GM12878 (cell line): ENCODE results near the gene DEGS2. TPM values are rescaled to one million over a fixed set of nuclear protein-coding genes. Genes with fewer than 3 reads are reported as not detected.

Experiments
- ATAC-seq: fragments of 200-7000 bp; cut with Tn5 transposase; 3 replicates; pipeline ENCODE4 v1.9.1; 2020; ENCODE audit warnings: mild to moderate bottlenecking, moderate library complexity
- BruUV-seq: library from RNA; stranded (reverse); fragments of 400-500 nt; replicated peaks from 2 replicates; lab custom pipeline; 2021; lab: Mats Ljungman, UMichigan
- CTCF ChIA-PET: fragments of 300-600 bp; sonication (Branson Sonifier 250); formaldehyde crosslinking; extraction: SDS; loops from one replicate; lab custom pipeline; 2021; ENCODE audit warnings: inconsistent platforms; lab: Yijun Ruan, JAX
- POLR2A ChIA-PET: fragments of 350-600 bp; formaldehyde crosslinking; extraction: SDS; loops from one replicate; lab custom pipeline; 2021; ENCODE audit warnings: inconsistent platforms; lab: Charles Lee
- RAD21 ChIA-PET: fragments of 300-600 bp; sonication (Branson Sonifier 250); formaldehyde crosslinking; loops from one replicate; lab custom pipeline; 2023; ENCODE audit warnings: antibody characterized with exemption; ENCODE audit not compliant: unreplicated experiment; lab: Charles Lee
- SMC1A ChIA-PET: fragments of 300-600 bp; sonication (Branson Sonifier 250); formaldehyde crosslinking; loops from one replicate; lab custom pipeline; 2023; ENCODE audit not compliant: unreplicated experiment, uncharacterized antibody; lab: Charles Lee
- DNase-seq: peaks from one replicate; pipeline ENCODE4 v3.0.0-alpha.2; 2011; ENCODE audit warnings: low read depth, low spot score
- FAIRE-seq: peaks from 3 replicates; lab custom pipeline; 2011; peaks lifted over from hg19 to GRCh38; lab: Jason Lieb, UNC
- H2AFZ ChIP-seq: 2 replicates; pipeline ENCODE4 v1.6.0; 2011; ENCODE audit warnings: low read depth, low read length, control low read depth; ENCODE audit not compliant: control insufficient read depth
- H3K27ac ChIP-seq: 2 replicates; pipeline ENCODE4 v1.5.1; 2011; ENCODE audit warnings: control low read depth; ENCODE audit not compliant: control insufficient read depth, insufficient read depth
- H3K27me3 ChIP-seq, 2 experiments: replicated peaks in 1 of 2; 2 replicates each; pipeline versions ENCODE4 v1.6.0 to v1.6.1; 2011; ENCODE audit warnings: low read length in 1 of 2; ENCODE audit not compliant: control insufficient read depth in 2 of 2, insufficient read depth in 2 of 2
- H3K36me3 ChIP-seq, 2 experiments: 2 replicates each; pipeline ENCODE4 v1.5.1; 2011; ENCODE audit warnings: low read length in 1 of 2; ENCODE audit not compliant: control insufficient read depth in 2 of 2, insufficient read depth in 2 of 2
- H3K4me1 ChIP-seq: 2 replicates; pipeline ENCODE4 v1.6.1; 2011; ENCODE audit warnings: mild to moderate bottlenecking, low read length, moderate library complexity, mixed read lengths; ENCODE audit not compliant: control insufficient read depth, insufficient read depth
- H3K4me2 ChIP-seq: 2 replicates; pipeline ENCODE4 v1.6.0; 2011; ENCODE audit warnings: control low read depth; ENCODE audit not compliant: control insufficient read depth, insufficient read depth
- H3K4me3 ChIP-seq: fragments of 200-600 bp; sonication (generic); 2 replicates; pipeline ENCODE4 v1.5.1; 2016
- H3K79me2 ChIP-seq: 2 replicates; pipeline ENCODE4 v1.6.0; 2011; ENCODE audit warnings: low read length; ENCODE audit not compliant: control insufficient read depth, insufficient read depth
- H3K9ac ChIP-seq: 2 replicates; pipeline ENCODE4 v1.8.0; 2011; ENCODE audit warnings: low read length, control low read depth, mixed read lengths; ENCODE audit not compliant: control insufficient read depth, insufficient read depth
- H3K9me3 ChIP-seq: replicated peaks from 3 replicates; pipeline ENCODE4 v1.5.1; 2011; ENCODE audit warnings: mild to moderate bottlenecking, low read length; ENCODE audit not compliant: control insufficient read depth, insufficient read depth
- H4K20me1 ChIP-seq: 2 replicates; pipeline ENCODE4 v1.6.0; 2011; ENCODE audit not compliant: control insufficient read depth, insufficient read depth
- E2F4 ChIP-seq: IDR thresholded peaks from 2 replicates; pipeline ENCODE4 v1.6.1; 2012; ENCODE audit warnings: low read depth, low read length, improper control_type of control experiment
- PRDM15 ChIP-seq: fragments of 450-650 bp; formaldehyde crosslinking; IDR thresholded peaks from 2 replicates; pipeline ENCODE4 v1.4.0; 2020; ENCODE audit warnings: mild to moderate bottlenecking, moderate library complexity
- RAD51 ChIP-seq: fragments of 450-650 bp; IDR thresholded peaks from 2 replicates; pipeline ENCODE4 v1.6.1; 2016; ENCODE audit warnings: moderate library complexity, mild to moderate bottlenecking, inconsistent platforms
- REST ChIP-seq: IDR thresholded peaks from 2 replicates; pipeline ENCODE4 v1.6.1; 2012; ENCODE audit warnings: mild to moderate bottlenecking, low read depth, low read length
- WGBS: methylation state at CpG from one replicate; pipeline ENCODE4 v1.1.6; 2016; ENCODE audit warnings: low lambda C conversion rate; ENCODE audit not compliant: insufficient replicate concordance, insufficient coverage; ENCODE audit errors: missing lambda C conversion rate; 5-methylcytosine and 5-hydroxymethylcytosine counted together
- in situ Hi-C: fragments of 300-500 bp; cut with MboI; formaldehyde crosslinking; loops from 9 replicates; pipeline ENCODE4 v1.14.3; 2018; ENCODE audit warnings: mixed read lengths
- intact Hi-C: fragments of 100-400 bp; cut with micrococcal nuclease; formaldehyde crosslinking; loops from one replicate; pipeline ENCODE4 v1.14.2; 2022; ENCODE audit not compliant: unreplicated experiment
- polyA plus RNA-seq, 11 experiments: library from polyadenylated mRNA; depleted of rRNA in 4 of 11; unstranded in 6 of 11; stranded (reverse) in 5 of 11; fragments of >200 nt; fragmentation: Nextera tagmentation in 4 of 11; fragmentation: Illumina TruSeq in 1 of 11; extraction: Ambion mirVana in 4 of 11; extraction: Trizol in 1 of 11; gene quantifications; 1 replicate in 1 of 11; 2 replicates in 10 of 11; pipeline versions ENCODE4 v1.2.1 to v1.2.3, GENCODE V29; 2011 to 2016; ENCODE audit warnings: inconsistent platforms in 2 of 11, missing spikeins in 2 of 11, low read depth in 1 of 11
- total RNA-seq, 4 experiments: library from RNA; depleted of rRNA in 3 of 4; stranded (reverse); fragments of >200 nt in 3 of 4; fragmentation: Illumina TruSeq in 1 of 4; extraction: Trizol in 1 of 4; gene quantifications; 2 replicates each; pipeline versions ENCODE4 v1.2.1 to v1.2.3, GENCODE V29; 2013 to 2021

DEGS2 gene
- total and polyA plus RNA-seq, 10 of the 15 experiments (the other 5 are each of a cell fraction or from before 2014, with no cell fraction given): 0.01 to 2.5 (median 0.45) TPM; not detected in 1

- Histone ChIP-seq H3K79me2 (peaks cover 2% of the 10 kb centered on the region), H3K4me2 (no peak overlapping the region), H3K36me3 (peaks cover 28 to 50% of the 10 kb centered on the region in 2 experiments), H3K9me3 (no peaks in the 10 kb centered on the region), H3K4me3 (no peak overlapping the region), H3K27me3 (no peaks in the 10 kb centered on the region), H3K9ac (no peak overlapping the region), H3K27ac (no peak overlapping the region), H2AFZ (no peak overlapping the region), H3K4me1 (peaks cover 9% of the 10 kb centered on the region), H4K20me1 (no peaks in the 10 kb centered on the region)
- ChIA-PET POLR2A (interaction anchor here (1.2 kb wide), 1 partner anchor 40 kb away, joined by 5 read pairs; no protein-coding TSS in a partner anchor), SMC1A (interaction anchor here (0.6 to 2.6 kb wide), 17 partner anchors 11 to 124 kb away, joined by 3 to 42 read pairs (median 4); partner anchors contain the start of gene EVL), CTCF (interaction anchor here (0.7 to 6.8 kb wide), 21 partner anchors 11 to 132 kb away, joined by 3 to 130 read pairs (median 5); partner anchors contain the start of gene EVL), RAD21 (interaction anchor here (1.0 to 2.9 kb wide), 10 partner anchors 27 to 124 kb away, joined by 3 to 44 read pairs (median 4); partner anchors contain the start of gene EVL)
- FAIRE-seq (no peak), ATAC-seq (no peak), DNase-seq (no peak)
- 70% methylated on average over 5 of the region's 5 CpGs for WGBS
- TF ChIP-seq PRDM15 (CRISPR knock-in tag): no peak
- no peak for TF ChIP-seq RAD51
- TF ChIP-seq E2F4: no peak
- no peak for TF ChIP-seq REST
- no TSS peak for BruUV-seq
- in situ Hi-C loops (no loop called here), intact Hi-C loops (loop anchor here (5.0 kb wide), 1 partner anchor 85 kb away; no protein-coding TSS in a partner anchor)
Observed at GRCh38 chr14:100107236-100107635, 52.2 kb downstream of the DEGS2 start.
